ENCODE measurements around the gene NCK1.

NCK1 gene

GRCh38 chr3:136954980-136955780 lies 93.2 kb downstream of the NCK1 start:
- H3K27me3 Mint-ChIP-seq (ENCODE audit: low read depth): no peaks in the 10 kb centered on the region

GRCh38 chr3:136955813-136956212 lies 93.8 kb downstream of the NCK1 start:
- no peaks in the 10 kb centered on the region for H3K27me3 Mint-ChIP-seq (ENCODE audit: low read depth)
- H3K4me1 Mint-ChIP-seq: no peaks in the 10 kb centered on the region
- no peak overlapping the region for H3K4me3 Mint-ChIP-seq
- no peaks in the 10 kb centered on the region for H3K36me3 Mint-ChIP-seq (ENCODE audit: low read depth)
- peak overlapping the region in 1 of 3 experiments; percentile 1 for H3K27ac Mint-ChIP-seq
- no peaks in the 10 kb centered on the region for H3K9me3 Mint-ChIP-seq
- TF ChIP-seq, protein P1, sequence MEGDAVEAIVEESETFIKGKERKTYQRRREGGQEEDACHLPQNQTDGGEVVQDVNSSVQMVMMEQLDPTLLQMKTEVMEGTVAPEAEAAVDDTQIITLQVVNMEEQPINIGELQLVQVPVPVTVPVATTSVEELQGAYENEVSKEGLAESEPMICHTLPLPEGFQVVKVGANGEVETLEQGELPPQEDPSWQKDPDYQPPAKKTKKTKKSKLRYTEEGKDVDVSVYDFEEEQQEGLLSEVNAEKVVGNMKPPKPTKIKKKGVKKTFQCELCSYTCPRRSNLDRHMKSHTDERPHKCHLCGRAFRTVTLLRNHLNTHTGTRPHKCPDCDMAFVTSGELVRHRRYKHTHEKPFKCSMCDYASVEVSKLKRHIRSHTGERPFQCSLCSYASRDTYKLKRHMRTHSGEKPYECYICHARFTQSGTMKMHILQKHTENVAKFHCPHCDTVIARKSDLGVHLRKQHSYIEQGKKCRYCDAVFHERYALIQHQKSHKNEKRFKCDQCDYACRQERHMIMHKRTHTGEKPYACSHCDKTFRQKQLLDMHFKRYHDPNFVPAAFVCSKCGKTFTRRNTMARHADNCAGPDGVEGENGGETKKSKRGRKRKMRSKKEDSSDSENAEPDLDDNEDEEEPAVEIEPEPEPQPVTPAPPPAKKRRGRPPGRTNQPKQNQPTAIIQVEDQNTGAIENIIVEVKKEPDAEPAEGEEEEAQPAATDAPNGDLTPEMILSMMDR (IDR thresholded peaks at IDR 0.05; ENCODE audit: unreplicated experiment in 3 of 3): no peak

More at GRCh38 chr3:136954980-136955780, 93.2 kb downstream of the NCK1 start:
- Mint-ChIP-seq H3K4me1 (no peaks in the 10 kb centered on the region), H3K27ac (peak overlapping the region in 1 of 3 experiments; percentile 1), H3K9me3 (no peaks in the 10 kb centered on the region), H3K4me3 (no peak overlapping the region), H3K36me3 (ENCODE audit: low read depth) (no peaks in the 10 kb centered on the region)
- TF ChIP-seq, protein P1 (IDR thresholded peaks at IDR 0.05; ENCODE audit: unreplicated experiment in 3 of 3): no peak

DNA sequence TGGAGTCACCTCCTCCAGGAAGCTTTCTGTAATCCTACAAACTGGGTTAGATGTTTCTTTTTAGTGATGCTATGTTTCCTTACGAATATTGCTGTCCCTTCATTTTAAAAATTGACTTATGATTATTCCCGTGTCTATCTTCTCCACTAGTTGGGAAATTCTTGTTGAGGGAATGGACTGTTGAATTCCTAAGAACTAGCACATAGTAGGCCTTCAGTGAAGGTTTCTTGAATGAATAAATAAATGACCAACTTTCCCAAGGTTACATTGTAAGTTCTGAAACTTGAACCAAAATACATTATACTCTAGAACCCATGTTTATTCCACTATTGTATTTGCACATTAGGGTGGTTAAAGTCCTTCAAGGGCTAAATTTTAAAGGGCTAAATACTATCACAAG lies 95.0 kb downstream of the NCK1 start:
- H3K4me1 Mint-ChIP-seq: no peaks in the 10 kb centered on the region
- no peak overlapping the region for H3K4me3 Mint-ChIP-seq
- H3K36me3 Mint-ChIP-seq (ENCODE audit: low read depth): no peaks in the 10 kb centered on the region
- no peaks in the 10 kb centered on the region for H3K9me3 Mint-ChIP-seq
- no peaks in the 10 kb centered on the region for H3K27me3 Mint-ChIP-seq (ENCODE audit: low read depth)
- H3K27ac Mint-ChIP-seq: no peak overlapping the region
- TF ChIP-seq, protein P1 (IDR thresholded peaks at IDR 0.05; ENCODE audit: unreplicated experiment in 3 of 3): no peak

GRCh38 chr3:136957751-136958288 lies 95.8 kb downstream of the NCK1 start, which contains the start of gene IL20RB:
Gene IL20RB, plus strand, starts transcription at chr3:136957983. Its CDS starts 131 bp downstream, at chr3:136958114.
- no peaks in the 10 kb centered on the region for H3K36me3 Mint-ChIP-seq (ENCODE audit: low read depth)
- no peaks in the 10 kb centered on the region for H3K4me1 Mint-ChIP-seq
- no peaks in the 10 kb centered on the region for H3K27me3 Mint-ChIP-seq (ENCODE audit: low read depth)
- no peak within 1 kb of the TSS for H3K4me3 Mint-ChIP-seq
- H3K9me3 Mint-ChIP-seq: no peaks in the 10 kb centered on the region
- TF ChIP-seq, protein P1 (IDR thresholded peaks at IDR 0.05; ENCODE audit: unreplicated experiment in 3 of 3): no peak
- no peak within 1 kb of the TSS for H3K27ac Mint-ChIP-seq

DNA sequence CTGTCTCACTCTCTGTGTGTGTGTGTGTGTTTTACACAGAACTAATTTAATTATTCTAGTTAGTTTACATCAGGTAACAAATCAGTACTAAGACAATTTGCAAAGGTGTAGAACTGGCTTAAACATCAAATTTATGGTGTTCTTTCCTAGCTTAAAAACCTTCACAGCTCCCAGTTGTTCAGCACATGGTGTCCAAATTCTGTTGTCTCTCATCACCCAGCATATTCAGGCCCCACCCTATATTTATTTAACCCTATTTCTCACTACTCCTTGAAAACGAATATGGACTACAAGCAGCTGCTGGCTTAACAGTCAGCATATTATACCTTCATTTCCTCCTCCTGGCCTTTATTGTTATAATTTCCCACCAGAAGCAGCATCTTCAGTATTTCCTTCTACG lies 96.9 kb downstream of the NCK1 start:
- TF ChIP-seq, protein P1 (IDR thresholded peaks at IDR 0.05; ENCODE audit: unreplicated experiment in 3 of 3): no peak
- Mint-ChIP-seq H3K4me3 (no peak overlapping the region), H3K27ac (no peak overlapping the region), H3K36me3 (ENCODE audit: low read depth) (no peaks in the 10 kb centered on the region), H3K9me3 (peaks cover 6% of the 10 kb centered on the region), H3K27me3 (ENCODE audit: low read depth) (no peaks in the 10 kb centered on the region), H3K4me1 (no peaks in the 10 kb centered on the region)

All from nephron (organoid).